ENCODE results near the gene CST4. TPM values are rescaled to one million over a fixed set of nuclear protein-coding genes. Genes with fewer than 3 reads are reported as not detected.
"Not testable (repeated sequence)": the region's sequence is repeated elsewhere in the genome, so short reads cannot be mapped to it uniquely, and the experiment has no call there.

CST4 gene
- total and polyA plus RNA-seq, 10 of the 15 experiments (the other 5 are each of a cell fraction or from before 2014, with no cell fraction given) = not detected

GRCh38 chr20:23721962-23722361, 33.1 kb upstream of the CST4 start:
- RAD21 ChIA-PET (ENCODE audit: unreplicated experiment) = no interaction called here

DNA sequence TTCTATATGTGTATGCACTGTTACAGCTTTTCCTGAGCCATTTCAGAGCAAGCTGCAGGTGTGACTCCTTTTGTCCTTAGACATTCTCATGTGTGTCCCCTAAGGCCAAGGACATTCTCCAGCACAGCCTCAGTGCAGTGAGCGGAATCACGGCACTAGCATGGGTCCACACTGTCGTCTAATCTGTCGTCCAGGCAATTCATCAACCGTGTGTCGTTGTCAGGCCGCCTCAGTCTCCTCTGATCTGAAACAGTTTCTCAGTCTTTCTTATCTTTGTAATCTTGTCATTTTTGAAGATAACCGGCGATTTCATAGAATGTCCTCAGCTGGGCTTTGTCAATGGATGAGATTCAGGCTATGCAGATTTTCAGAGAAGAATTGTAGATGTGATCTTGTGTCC, 30.5 kb upstream of the CST4 start:
- H4K20me1 ChIP-seq (ENCODE audit: control insufficient read depth, insufficient read depth); CTCF ChIA-PET; SMC1A ChIA-PET (ENCODE audit: uncharacterized antibody, unreplicated experiment); H3K79me2 ChIP-seq (ENCODE audit: control insufficient read depth, insufficient read depth, low read length); DNase-seq (ENCODE audit: low read depth, low spot score); RAD21 ChIA-PET (ENCODE audit: unreplicated experiment); H3K36me3 ChIP-seq (ENCODE audit: control insufficient read depth in 2 of 2, insufficient read depth in 2 of 2, low read length in 1 of 2); ATAC-seq; in situ Hi-C loops (cut with MboI); H3K27ac ChIP-seq (ENCODE audit: control insufficient read depth, insufficient read depth); H3K4me1 ChIP-seq (ENCODE audit: control insufficient read depth, insufficient read depth, low read length); H3K4me2 ChIP-seq (ENCODE audit: control insufficient read depth, insufficient read depth); H3K9ac ChIP-seq (ENCODE audit: control insufficient read depth, insufficient read depth, low read length); H2AFZ ChIP-seq (ENCODE audit: control insufficient read depth, low read depth, low read length); intact Hi-C loops (cut with micrococcal nuclease; ENCODE audit: unreplicated experiment); H3K4me3 ChIP-seq; H3K27me3 ChIP-seq (replicated peaks in 1 of 2; ENCODE audit: control insufficient read depth in 2 of 2, insufficient read depth in 2 of 2, low read length in 1 of 2); BruUV-seq (replicated peaks); POLR2A ChIA-PET; H3K9me3 ChIP-seq (replicated peaks; ENCODE audit: control insufficient read depth, insufficient read depth, low read length): not testable (repeated sequence)
- peak; percentile 64 for FAIRE-seq
- WGBS (ENCODE audit: insufficient coverage, insufficient replicate concordance, low lambda C conversion rate, missing lambda C conversion rate) = 66% methylated on average over 9 of the region's 9 CpGs

More at GRCh38 chr20:23721962-23722361, 33.1 kb upstream of the CST4 start:
- SMC1A ChIA-PET (ENCODE audit: uncharacterized antibody, unreplicated experiment) = no interaction called here
- H3K27me3 ChIP-seq (replicated peaks in 1 of 2; ENCODE audit: control insufficient read depth in 2 of 2, insufficient read depth in 2 of 2, low read length in 1 of 2) = no peaks in the 10 kb centered on the region; a peak in 1 of 4 replicates
- ATAC-seq (no peak), DNase-seq (ENCODE audit: low read depth, low spot score) (no peak), FAIRE-seq (no peak)
- H4K20me1 ChIP-seq (ENCODE audit: control insufficient read depth, insufficient read depth) = no peaks in the 10 kb centered on the region
- H3K9me3 ChIP-seq (replicated peaks; ENCODE audit: control insufficient read depth, insufficient read depth, low read length) = no peaks in the 10 kb centered on the region
- H3K9ac ChIP-seq (ENCODE audit: control insufficient read depth, insufficient read depth, low read length) = no peak overlapping the region
- H3K4me1 ChIP-seq (ENCODE audit: control insufficient read depth, insufficient read depth, low read length) = no peaks in the 10 kb centered on the region
- H2AFZ ChIP-seq (ENCODE audit: control insufficient read depth, low read depth, low read length) = no peak overlapping the region
- in situ Hi-C loops (cut with MboI) = no loop called here
- no peaks in the 10 kb centered on the region for H3K79me2 ChIP-seq (ENCODE audit: control insufficient read depth, insufficient read depth, low read length)
- H3K36me3 ChIP-seq (ENCODE audit: control insufficient read depth in 2 of 2, insufficient read depth in 2 of 2, low read length in 1 of 2) = no peaks in the 10 kb centered on the region
- intact Hi-C loops (cut with micrococcal nuclease; ENCODE audit: unreplicated experiment) = no loop called here
- H3K4me2 ChIP-seq (ENCODE audit: control insufficient read depth, insufficient read depth) = no peak overlapping the region
- CTCF ChIA-PET = no interaction called here
- H3K27ac ChIP-seq (ENCODE audit: control insufficient read depth, insufficient read depth) = no peak overlapping the region
- POLR2A ChIA-PET = no interaction called here
- no peak overlapping the region for H3K4me3 ChIP-seq
- 0% methylated on average over 1 of the region's 1 CpG for WGBS (ENCODE audit: insufficient coverage, insufficient replicate concordance, low lambda C conversion rate, missing lambda C conversion rate)
- no TSS peak for BruUV-seq (replicated peaks)
- TF ChIP-seq SMAD5 (IDR thresholded peaks at IDR 0.05; ENCODE audit: low read depth) = no peak
- no peak for TF ChIP-seq PRDM15 (CRISPR knock-in tag; IDR thresholded peaks at IDR 0.05)
- TF ChIP-seq BACH1 (IDR thresholded peaks at IDR 0.05; ENCODE audit: borderline replicate concordance) = no peak
- no peak for TF ChIP-seq IKZF1 (conservative IDR thresholded peaks at IDR 0.05)
- TF ChIP-seq TCF7 (IDR thresholded peaks at IDR 0.05; ENCODE audit: borderline replicate concordance) = no peak
- no peak for TF ChIP-seq HDGF (IDR thresholded peaks at IDR 0.05)
- TF ChIP-seq, protein P1, sequence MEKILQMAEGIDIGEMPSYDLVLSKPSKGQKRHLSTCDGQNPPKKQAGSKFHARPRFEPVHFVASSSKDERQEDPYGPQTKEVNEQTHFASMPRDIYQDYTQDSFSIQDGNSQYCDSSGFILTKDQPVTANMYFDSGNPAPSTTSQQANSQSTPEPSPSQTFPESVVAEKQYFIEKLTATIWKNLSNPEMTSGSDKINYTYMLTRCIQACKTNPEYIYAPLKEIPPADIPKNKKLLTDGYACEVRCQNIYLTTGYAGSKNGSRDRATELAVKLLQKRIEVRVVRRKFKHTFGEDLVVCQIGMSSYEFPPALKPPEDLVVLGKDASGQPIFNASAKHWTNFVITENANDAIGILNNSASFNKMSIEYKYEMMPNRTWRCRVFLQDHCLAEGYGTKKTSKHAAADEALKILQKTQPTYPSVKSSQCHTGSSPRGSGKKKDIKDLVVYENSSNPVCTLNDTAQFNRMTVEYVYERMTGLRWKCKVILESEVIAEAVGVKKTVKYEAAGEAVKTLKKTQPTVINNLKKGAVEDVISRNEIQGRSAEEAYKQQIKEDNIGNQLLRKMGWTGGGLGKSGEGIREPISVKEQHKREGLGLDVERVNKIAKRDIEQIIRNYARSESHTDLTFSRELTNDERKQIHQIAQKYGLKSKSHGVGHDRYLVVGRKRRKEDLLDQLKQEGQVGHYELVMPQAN (conservative IDR thresholded peaks at IDR 0.05) = no peak
- TF ChIP-seq DPF2 (IDR thresholded peaks at IDR 0.05) = no peak

Measured in GM12878 (cell line).